SHP77 (cell line): Measurements from ENCODE around the gene CAP2.
"Not testable (repeated sequence)": the region's sequence is repeated elsewhere in the genome, so short reads cannot be mapped to it uniquely, and the experiment has no call there.

Source experiments
- DNase-seq, 2 experiments: peaks; one replicate each; lab custom pipeline; 2025; lab: John Stamatoyannopoulos, UW

CAP2 gene

GRCh38 chr6:17583811-17584210, 190.4 kb downstream of the CAP2 start:
- DNase-seq: no peak

- peak; percentile 48 to 61 for DNase-seq
These were observed 190.9 kb downstream of the CAP2 start for GRCh38 chr6:17584241-17584803.

- DNase-seq: no peak
These were observed 192.5 kb downstream of the CAP2 start for GRCh38 chr6:17585766-17586490.

GRCh38 chr6:17586623-17587022, 193.2 kb downstream of the CAP2 start:
- DNase-seq: not testable (repeated sequence)

GRCh38 chr6:17588011-17588410, 194.6 kb downstream of the CAP2 start:
- no peak for DNase-seq

- DNase-seq: peak; percentile 37 to 51
These were observed 196.2 kb downstream of the CAP2 start for GRCh38 chr6:17589406-17590096.

- DNase-seq: no peak
These were observed 197.9 kb downstream of the CAP2 start for GRCh38 chr6:17591287-17591686.

GRCh38 chr6:17593246-17593645, 199.9 kb downstream of the CAP2 start:
- no peak for DNase-seq

- DNase-seq: no peak
These were observed 202.7 kb downstream of the CAP2 start for GRCh38 chr6:17596085-17596484.

- peak; percentile 77 to 89 for DNase-seq
These were observed 206.6 kb downstream of the CAP2 start, which contains the start of gene FAM8A1 for GRCh38 chr6:17599877-17600526. TSS of gene FAM8A1 (plus strand) at chr6:17600302. CDS start at chr6:17600410, 108 bp downstream.

GRCh38 chr6:17600527-17601385, 207.4 kb downstream of the CAP2 start:
- DNase-seq: peak in 1 of 2 experiments; percentile 34

GRCh38 chr6:17601386-17601703, 207.9 kb downstream of the CAP2 start:
- DNase-seq: no peak

GRCh38 chr6:17602888-17603287, 209.5 kb downstream of the CAP2 start:
- DNase-seq: no peak

GRCh38 chr6:17606606-17607005, 213.2 kb downstream of the CAP2 start:
- no peak for DNase-seq
